HG03575 (cell line): ENCODE data around the gene OR51A7.
"Not testable (repeated sequence)": the region's sequence is repeated elsewhere in the genome, so short reads cannot be mapped to it uniquely, and the experiment has no call there.

Experiments
- ATAC-seq: cut with Tn5 transposase; IDR thresholded peaks from one replicate; pipeline ENCODE4 v1.9.1; 2021; ENCODE audit not compliant: unreplicated experiment, insufficient number of reproducible peaks, low FRiP score; ENCODE audit errors: extremely low read depth

The OR51A7 gene

GRCh38 chr11:4932751-4933150 lies 29.2 kb downstream of the OR51A7 start:
- ATAC-seq, result no peak

- no peak for ATAC-seq
These were observed 33.2 kb downstream of the OR51A7 start for GRCh38 chr11:4936745-4937144.

DNA sequence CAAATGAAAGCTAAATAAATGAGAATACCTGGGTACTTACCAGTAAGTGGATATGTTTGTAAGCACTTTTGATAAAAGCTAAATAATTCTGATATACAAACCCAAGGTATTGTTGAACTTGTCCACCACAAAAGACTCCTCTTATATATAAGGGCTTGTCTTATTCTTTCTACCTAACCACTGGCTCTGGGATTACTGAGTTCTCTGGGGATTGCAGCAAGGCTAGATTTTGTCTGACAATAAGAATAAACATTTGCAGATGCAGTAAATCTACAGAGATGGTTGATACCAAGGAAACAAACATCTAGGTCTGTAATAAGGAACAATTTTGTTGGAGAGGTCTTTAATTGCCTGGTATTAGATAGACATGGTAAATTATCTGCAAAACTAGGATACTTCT lies 43.9 kb downstream of the OR51A7 start, which contains the start of gene OR51A4:
OR51A4 (minus strand) TSS at position 101 of the 400 bp plus-strand sequence. CDS start 505 bp downstream, outside the sequence.
- no peak for ATAC-seq

GRCh38 chr11:4955613-4956012 lies 52.0 kb downstream of the OR51A7 start, which contains the start of gene OR51A2:
OR51A2 (minus strand) TSS chr11:4955713; CDS start chr11:4955713, 0 bp downstream.
- not testable (repeated sequence) for ATAC-seq

GRCh38 chr11:4957396-4957795 lies 53.8 kb downstream of the OR51A7 start:
- no peak for ATAC-seq
